Stimulated activated naive CD4-positive, alpha-beta T cell (primary cell): ENCODE results near the gene PDE4A.
"Not testable (repeated sequence)": the region's sequence is repeated elsewhere in the genome, so short reads cannot be mapped to it uniquely, and the experiment has no call there.

Source experiments
- DNase-seq, 6 experiments: peaks; one replicate each; lab custom pipeline; 2025; lab: John Stamatoyannopoulos, UW

PDE4A gene

GRCh38 chr19:10403137-10404021 is 17.0 kb upstream of the PDE4A start, which contains the start of gene CDC37:
CDC37 (minus strand) TSS chr19:10403542; CDS start chr19:10403479, 63 bp downstream.
- peak; percentile 93 to 97 (median 94) for DNase-seq

- peak in 2 of 6 experiments; percentile 30 to 38 for DNase-seq
These were observed 15.2 kb upstream of the PDE4A start for GRCh38 chr19:10404888-10405820.

- DNase-seq = no peak
These were observed 14.1 kb upstream of the PDE4A start for GRCh38 chr19:10406191-10406590.

- DNase-seq = no peak
These were observed 13.2 kb upstream of the PDE4A start for GRCh38 chr19:10407096-10407495.

GRCh38 chr19:10408511-10409283 is 11.6 kb upstream of the PDE4A start:
- peak in 2 of 6 experiments; percentile 30 to 33 for DNase-seq

- DNase-seq = not testable (repeated sequence)
These were observed 9.1 kb upstream of the PDE4A start for GRCh38 chr19:10411224-10411623.

- DNase-seq = peak in 3 of 6 experiments; percentile 24 to 32 (median 28)
These were observed 7.9 kb upstream of the PDE4A start for GRCh38 chr19:10412257-10412977.

GRCh38 chr19:10416083-10416379 is 4.3 kb upstream of the PDE4A start:
- no peak for DNase-seq

- peak; percentile 91 to 98 (median 96) for DNase-seq
These were observed 3.7 kb upstream of the PDE4A start for GRCh38 chr19:10416380-10417257.

- peak in 1 of 6 experiments; percentile 24 for DNase-seq
These were observed 2.6 kb upstream of the PDE4A start for GRCh38 chr19:10417541-10418234.

- DNase-seq = peak in 1 of 6 experiments; percentile 46
These were observed 2.2 kb upstream of the PDE4A start for GRCh38 chr19:10418235-10418484.

- DNase-seq = peak in 1 of 6 experiments; percentile 49
These were observed 1.7 kb upstream of the PDE4A start for GRCh38 chr19:10418485-10419199.

- peak in 1 of 6 experiments; percentile 40 for DNase-seq
These were observed 1.1 kb upstream of the PDE4A start for GRCh38 chr19:10419200-10419645.

- DNase-seq = peak in 4 of 6 experiments; percentile 31 to 58 (median 44)
These were observed 493 bp upstream of the PDE4A start for GRCh38 chr19:10419646-10420443.

- DNase-seq = no peak
These were observed 1.1 kb downstream of the PDE4A start for GRCh38 chr19:10421240-10422045.

- no peak for DNase-seq
These were observed 1.7 kb downstream of the PDE4A start for GRCh38 chr19:10422046-10422461.

GRCh38 chr19:10422846-10423245 is 2.5 kb downstream of the PDE4A start:
- no peak for DNase-seq
